ENCODE results near the gene OSBP2.

The OSBP2 gene

GRCh38 chr22:30650508-30651116 is 44.1 kb upstream of the OSBP2 start:
- DNase-seq (ENCODE audit: low read depth), result no peak
- no peak overlapping the region for H3K4me3 ChIP-seq (ENCODE audit: low read depth, low read length)
- TF ChIP-seq CTCF (IDR thresholded peaks at IDR 0.05; ENCODE audit: control insufficient read depth, extremely low read depth, insufficient read depth), result no peak

- H3K4me3 ChIP-seq (ENCODE audit: low read depth, low read length), result no peak overlapping the region
- no peak for DNase-seq (ENCODE audit: low read depth)
- no peak for TF ChIP-seq CTCF (IDR thresholded peaks at IDR 0.05; ENCODE audit: control insufficient read depth, extremely low read depth, insufficient read depth)
These were observed 41.8 kb upstream of the OSBP2 start for GRCh38 chr22:30652852-30653251.

DNA sequence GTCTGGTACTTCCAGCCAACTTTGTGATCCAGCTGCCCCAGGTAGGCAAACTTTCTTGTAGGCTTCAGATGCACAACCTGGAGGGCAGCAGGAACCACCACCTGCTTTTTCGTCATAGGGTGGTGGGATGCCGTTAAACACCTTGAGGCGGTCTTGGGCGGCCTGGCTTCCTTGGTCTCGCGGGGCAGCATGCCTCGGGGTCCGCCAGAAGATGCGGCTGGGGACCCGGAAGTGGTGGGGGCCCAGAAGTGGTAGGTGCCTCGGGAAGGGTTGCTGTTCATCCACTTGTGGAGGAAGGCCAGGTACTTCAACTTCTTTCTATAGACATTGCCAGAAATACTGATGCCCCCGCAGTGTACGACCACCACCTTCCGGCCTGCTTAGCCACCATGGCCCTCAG is 40.3 kb upstream of the OSBP2 start:
- DNase-seq (ENCODE audit: low read depth), result no peak
- TF ChIP-seq CTCF (IDR thresholded peaks at IDR 0.05; ENCODE audit: control insufficient read depth, extremely low read depth, insufficient read depth), result no peak
- no peak overlapping the region for H3K4me3 ChIP-seq (ENCODE audit: low read depth, low read length)

- no peak for DNase-seq (ENCODE audit: low read depth)
- no peak overlapping the region for H3K4me3 ChIP-seq (ENCODE audit: low read depth, low read length)
- no peak for TF ChIP-seq CTCF (IDR thresholded peaks at IDR 0.05; ENCODE audit: control insufficient read depth, extremely low read depth, insufficient read depth)
These were observed 39.1 kb upstream of the OSBP2 start for GRCh38 chr22:30655532-30655931.

GRCh38 chr22:30662040-30662439 is 32.6 kb upstream of the OSBP2 start:
- no peak overlapping the region for H3K4me3 ChIP-seq (ENCODE audit: low read depth, low read length)
- no peak for DNase-seq (ENCODE audit: low read depth)
- TF ChIP-seq CTCF (IDR thresholded peaks at IDR 0.05; ENCODE audit: control insufficient read depth, extremely low read depth, insufficient read depth), result no peak

GRCh38 chr22:30664798-30665197 is 29.9 kb upstream of the OSBP2 start:
- H3K4me3 ChIP-seq (ENCODE audit: low read depth, low read length), result no peak overlapping the region
- TF ChIP-seq CTCF (IDR thresholded peaks at IDR 0.05; ENCODE audit: control insufficient read depth, extremely low read depth, insufficient read depth), result no peak
- DNase-seq (ENCODE audit: low read depth), result no peak

DNA sequence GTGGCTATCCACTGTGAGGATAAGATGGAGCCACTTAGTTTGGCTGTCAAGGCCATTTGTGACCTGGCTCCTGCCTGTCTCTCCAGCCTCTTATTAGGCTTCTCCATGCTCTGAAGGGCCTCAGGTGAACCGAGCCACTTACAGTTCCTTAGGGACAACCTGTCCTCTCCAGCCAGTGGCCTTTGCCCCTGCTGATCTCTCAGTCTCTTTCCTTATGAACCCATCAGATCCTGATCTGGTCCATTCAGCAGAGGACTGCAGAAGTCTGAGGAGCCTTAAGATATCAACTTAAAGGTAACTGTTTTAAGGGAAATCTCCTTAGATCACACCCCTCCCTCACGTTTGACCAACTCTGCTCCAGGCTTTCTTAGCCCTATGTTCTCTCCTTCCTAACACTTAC is 29.4 kb upstream of the OSBP2 start:
- no peak overlapping the region for H3K4me3 ChIP-seq (ENCODE audit: low read depth, low read length)
- TF ChIP-seq CTCF (IDR thresholded peaks at IDR 0.05; ENCODE audit: control insufficient read depth, extremely low read depth, insufficient read depth), result no peak
- DNase-seq (ENCODE audit: low read depth), result no peak
